Glutamatergic neuron (in vitro differentiated cells): ENCODE data around the gene ATP8B4. TPM values are rescaled to one million over a fixed set of nuclear protein-coding genes. Genes with fewer than 3 reads are reported as not detected.

Experiments
- DNase-seq: peaks from one replicate; pipeline ENCODE4 v3.0.0; 2022
- H3K27ac Mint-ChIP-seq: one replicate; pipeline ENCODE4 v1.8.0; 2020; ENCODE audit warnings: mild to moderate bottlenecking, mixed read lengths, inconsistent platforms; ENCODE audit not compliant: unreplicated experiment
- H3K27me3 Mint-ChIP-seq: one replicate; pipeline ENCODE4 v1.8.0; 2020; ENCODE audit warnings: mild to moderate bottlenecking, moderate library complexity, mixed read lengths, inconsistent platforms; ENCODE audit not compliant: unreplicated experiment
- H3K36me3 Mint-ChIP-seq: one replicate; pipeline ENCODE4 v1.8.0; 2020; ENCODE audit warnings: mild to moderate bottlenecking, mixed read lengths, inconsistent platforms; ENCODE audit not compliant: unreplicated experiment
- H3K4me1 Mint-ChIP-seq: one replicate; pipeline ENCODE4 v1.8.0; 2020; ENCODE audit warnings: mild to moderate bottlenecking, low read depth, mixed read lengths, inconsistent platforms; ENCODE audit not compliant: unreplicated experiment
- H3K4me3 Mint-ChIP-seq: one replicate; pipeline ENCODE4 v1.8.0; 2020; ENCODE audit warnings: mild to moderate bottlenecking, mixed read lengths, inconsistent platforms; ENCODE audit not compliant: unreplicated experiment
- H3K9me3 Mint-ChIP-seq: one replicate; pipeline ENCODE4 v1.8.0; 2020; ENCODE audit warnings: mild to moderate bottlenecking, moderate library complexity, mixed read lengths, inconsistent platforms; ENCODE audit not compliant: unreplicated experiment
- CTCF ChIP-seq: fragments of 200-600 bp; sonication (generic); IDR thresholded peaks from one replicate; pipeline ENCODE4 v1.5.0; 2021; ENCODE audit not compliant: partially characterized antibody, unreplicated experiment
- total RNA-seq: library from RNA; stranded (reverse); fragmentation: NEBNext Ultra II Directional; extraction: Animal tissue kit (Norgen Biotek cat#: 25700); gene quantifications from one replicate; pipeline ENCODE4 v1.2.1, GENCODE V29; 2021; ENCODE audit not compliant: unreplicated experiment

The ATP8B4 gene
- total RNA-seq, 1 donor from 2014 or later, result not detected

- no peaks in the 10 kb centered on the region for H3K4me1 Mint-ChIP-seq
- no peaks in the 10 kb centered on the region for H3K27me3 Mint-ChIP-seq
- no peak for DNase-seq
- no peaks in the 10 kb centered on the region for H3K9me3 Mint-ChIP-seq
- TF ChIP-seq CTCF, result no peak
- no peaks in the 10 kb centered on the region for H3K36me3 Mint-ChIP-seq
- no peak overlapping the region for H3K4me3 Mint-ChIP-seq
- H3K27ac Mint-ChIP-seq, result no peak overlapping the region
These were observed 101.5 kb downstream of the ATP8B4 start for GRCh38 chr15:50017522-50017921.

GRCh38 chr15:50016951-50017350, 102.1 kb downstream of the ATP8B4 start:
- Mint-ChIP-seq H3K4me1 (no peaks in the 10 kb centered on the region), H3K9me3 (no peaks in the 10 kb centered on the region), H3K27ac (no peak overlapping the region), H3K27me3 (no peaks in the 10 kb centered on the region), H3K4me3 (no peak overlapping the region), H3K36me3 (no peaks in the 10 kb centered on the region)
- DNase-seq, result no peak
- no peak for TF ChIP-seq CTCF

GRCh38 chr15:50012790-50013189, 106.2 kb downstream of the ATP8B4 start:
- DNase-seq, result no peak
- TF ChIP-seq CTCF, result no peak
- H3K4me1 Mint-ChIP-seq, result no peaks in the 10 kb centered on the region
- no peak overlapping the region for H3K27ac Mint-ChIP-seq
- no peaks in the 10 kb centered on the region for H3K27me3 Mint-ChIP-seq
- no peaks in the 10 kb centered on the region for H3K9me3 Mint-ChIP-seq
- H3K36me3 Mint-ChIP-seq, result no peaks in the 10 kb centered on the region
- H3K4me3 Mint-ChIP-seq, result no peak overlapping the region

- Mint-ChIP-seq H3K9me3 (no peaks in the 10 kb centered on the region), H3K27me3 (no peaks in the 10 kb centered on the region), H3K36me3 (no peaks in the 10 kb centered on the region), H3K4me3 (no peak overlapping the region), H3K4me1 (no peaks in the 10 kb centered on the region), H3K27ac (no peak overlapping the region)
- no peak for TF ChIP-seq CTCF
- no peak for DNase-seq
These were observed 109.4 kb downstream of the ATP8B4 start for GRCh38 chr15:50009634-50010033.

- H3K27ac Mint-ChIP-seq, result peak overlapping the region; percentile 93
These were observed 115.2 kb downstream of the ATP8B4 start for GRCh38 chr15:50003786-50004334.

More at GRCh38 chr15:50003786-50004334, 115.2 kb downstream of the ATP8B4 start:
- H3K4me3 Mint-ChIP-seq, result peak overlapping the region; percentile 60
- no peaks in the 10 kb centered on the region for H3K36me3 Mint-ChIP-seq
- H3K4me1 Mint-ChIP-seq, result peaks cover 9% of the 10 kb centered on the region
- H3K9me3 Mint-ChIP-seq, result peaks cover 1% of the 10 kb centered on the region
- peak; percentile 92 for DNase-seq
- peak; percentile 57 for TF ChIP-seq CTCF
- H3K27me3 Mint-ChIP-seq, result peaks cover 4% of the 10 kb centered on the region
